Astrocyte (in vitro differentiated cells and primary cell): ENCODE results near the gene RTTN. TPM values are rescaled to one million over a fixed set of nuclear protein-coding genes. Genes with fewer than 3 reads are reported as not detected.
"Not testable (repeated sequence)": the region's sequence is repeated elsewhere in the genome, so short reads cannot be mapped to it uniquely, and the experiment has no call there.

Experiments used
- DNase-seq: peaks from one replicate; pipeline ENCODE4 v3.0.0-alpha.2; 2010; ENCODE audit warnings: low read depth
- FAIRE-seq: peaks from 2 replicates; lab custom pipeline; 2011; peaks lifted over from hg19 to GRCh38; lab: Jason Lieb, UNC
- H2AFZ ChIP-seq: 2 replicates; pipeline ENCODE4 v1.6.0; 2012; ENCODE audit warnings: low read depth, low read length, inconsistent platforms
- H3K27ac ChIP-seq: 2 replicates; pipeline ENCODE4 v1.5.1; 2011; ENCODE audit warnings: low read depth, low read length, inconsistent platforms
- H3K27me3 ChIP-seq: 2 replicates; pipeline ENCODE4 v1.6.0; 2011; ENCODE audit warnings: low read length, inconsistent platforms; ENCODE audit not compliant: insufficient read depth
- H3K36me3 ChIP-seq: 2 replicates; pipeline ENCODE4 v1.5.1; 2011; ENCODE audit warnings: low read length, inconsistent platforms; ENCODE audit not compliant: insufficient read depth
- H3K4me1 ChIP-seq: 2 replicates; pipeline ENCODE4 v1.5.1; 2011; ENCODE audit warnings: low read length, inconsistent platforms; ENCODE audit not compliant: insufficient read depth
- H3K4me2 ChIP-seq: 2 replicates; pipeline ENCODE4 v1.6.0; 2012; ENCODE audit warnings: low read length, inconsistent platforms
- H3K4me3 ChIP-seq: 2 replicates; pipeline ENCODE4 v1.5.1; 2011; ENCODE audit warnings: low read depth, mild to moderate bottlenecking, low read length, inconsistent platforms; ENCODE audit not compliant: insufficient read depth
- H3K79me2 ChIP-seq: 2 replicates; pipeline ENCODE4 v1.6.0; 2012; ENCODE audit warnings: mild to moderate bottlenecking, low read length, inconsistent platforms; ENCODE audit not compliant: insufficient read depth
- H3K9ac ChIP-seq: 2 replicates; pipeline ENCODE4 v1.6.0; 2012; ENCODE audit warnings: mild to moderate bottlenecking, low read length, inconsistent platforms
- H3K9me3 ChIP-seq: 2 replicates; pipeline ENCODE4 v1.5.1; 2012; ENCODE audit warnings: low read depth, mild to moderate bottlenecking, low read length, inconsistent platforms; ENCODE audit not compliant: insufficient read depth
- H4K20me1 ChIP-seq: 2 replicates; pipeline ENCODE4 v1.6.0; 2012; ENCODE audit warnings: low read length, inconsistent platforms; ENCODE audit not compliant: insufficient read depth
- H3K27ac Mint-ChIP-seq: one replicate; pipeline ENCODE4 v1.8.0; 2021; ENCODE audit warnings: mild to moderate bottlenecking, mixed read lengths; ENCODE audit not compliant: unreplicated experiment
- H3K27me3 Mint-ChIP-seq: one replicate; pipeline ENCODE4 v1.8.0; 2021; ENCODE audit warnings: low read depth, mixed read lengths; ENCODE audit not compliant: unreplicated experiment
- H3K36me3 Mint-ChIP-seq: one replicate; pipeline ENCODE4 v1.8.0; 2021; ENCODE audit warnings: low read depth, mixed read lengths; ENCODE audit not compliant: unreplicated experiment
- H3K4me1 Mint-ChIP-seq: one replicate; pipeline ENCODE4 v1.8.0; 2021; ENCODE audit warnings: low read depth, mixed read lengths; ENCODE audit not compliant: unreplicated experiment
- H3K4me3 Mint-ChIP-seq: one replicate; pipeline ENCODE4 v1.8.0; 2021; ENCODE audit warnings: mild to moderate bottlenecking, moderate library complexity, mixed read lengths; ENCODE audit not compliant: unreplicated experiment
- H3K9me3 Mint-ChIP-seq: one replicate; pipeline ENCODE4 v1.8.0; 2021; ENCODE audit warnings: mild to moderate bottlenecking, mixed read lengths; ENCODE audit not compliant: unreplicated experiment
- EZH2 ChIP-seq: IDR thresholded peaks from 2 replicates; pipeline ENCODE4 v1.6.1; 2012; ENCODE audit warnings: mild to moderate bottlenecking, low read length, inconsistent platforms; ENCODE audit not compliant: insufficient read depth
- total RNA-seq: library from RNA; stranded (reverse); gene quantifications from 2 replicates; pipeline ENCODE4 v1.2.1, GENCODE V29; 2021
- TF ChIP-seq, protein P1 (sequence below): IDR thresholded peaks from 2 replicates; pipeline ENCODE4 v1.5.1; 2011; ENCODE audit warnings: low read depth, mild to moderate bottlenecking, inconsistent platforms, low read length, moderate library complexity; ENCODE audit not compliant: insufficient read depth

The RTTN gene
- total RNA-seq, 1 donor from 2014 or later = 6.3 TPM

DNA sequence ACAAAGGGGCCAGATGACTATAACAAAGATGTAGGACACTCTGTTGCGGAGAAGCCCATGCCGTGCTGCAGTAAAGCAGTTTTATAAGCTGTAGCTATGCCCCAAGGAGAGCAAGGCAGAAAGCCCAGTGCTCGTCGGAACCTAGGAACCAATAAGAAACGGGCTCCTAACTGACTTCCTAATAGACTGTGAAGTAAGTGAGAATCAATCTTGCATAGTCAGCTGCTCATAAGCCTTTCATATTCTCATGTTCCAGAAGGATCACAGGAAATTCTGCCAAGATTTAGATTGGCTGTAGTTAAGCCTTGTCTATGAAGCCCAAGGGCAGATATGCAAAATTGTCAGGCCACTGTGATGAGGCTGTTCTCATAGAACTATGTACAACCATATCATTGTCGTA lies 98.4 kb downstream of the RTTN start:
- H3K36me3 ChIP-seq = no peaks in the 10 kb centered on the region
- no peak overlapping the region for H2AFZ ChIP-seq
- DNase-seq (no peak), FAIRE-seq (no peak)
- no peak overlapping the region for H3K9ac ChIP-seq
- Mint-ChIP-seq H3K36me3 (peaks cover 18% of the 10 kb centered on the region), H3K27ac (no peak overlapping the region), H3K4me3 (no peak overlapping the region), H3K27me3 (no peaks in the 10 kb centered on the region), H3K9me3 (peaks cover 10% of the 10 kb centered on the region), H3K4me1 (no peaks in the 10 kb centered on the region)
- H3K79me2 ChIP-seq = no peaks in the 10 kb centered on the region
- no peaks in the 10 kb centered on the region for H3K4me1 ChIP-seq
- no peaks in the 10 kb centered on the region for H4K20me1 ChIP-seq
- no peak overlapping the region for H3K27ac ChIP-seq
- no peaks in the 10 kb centered on the region for H3K9me3 ChIP-seq
- TF ChIP-seq, protein P1, sequence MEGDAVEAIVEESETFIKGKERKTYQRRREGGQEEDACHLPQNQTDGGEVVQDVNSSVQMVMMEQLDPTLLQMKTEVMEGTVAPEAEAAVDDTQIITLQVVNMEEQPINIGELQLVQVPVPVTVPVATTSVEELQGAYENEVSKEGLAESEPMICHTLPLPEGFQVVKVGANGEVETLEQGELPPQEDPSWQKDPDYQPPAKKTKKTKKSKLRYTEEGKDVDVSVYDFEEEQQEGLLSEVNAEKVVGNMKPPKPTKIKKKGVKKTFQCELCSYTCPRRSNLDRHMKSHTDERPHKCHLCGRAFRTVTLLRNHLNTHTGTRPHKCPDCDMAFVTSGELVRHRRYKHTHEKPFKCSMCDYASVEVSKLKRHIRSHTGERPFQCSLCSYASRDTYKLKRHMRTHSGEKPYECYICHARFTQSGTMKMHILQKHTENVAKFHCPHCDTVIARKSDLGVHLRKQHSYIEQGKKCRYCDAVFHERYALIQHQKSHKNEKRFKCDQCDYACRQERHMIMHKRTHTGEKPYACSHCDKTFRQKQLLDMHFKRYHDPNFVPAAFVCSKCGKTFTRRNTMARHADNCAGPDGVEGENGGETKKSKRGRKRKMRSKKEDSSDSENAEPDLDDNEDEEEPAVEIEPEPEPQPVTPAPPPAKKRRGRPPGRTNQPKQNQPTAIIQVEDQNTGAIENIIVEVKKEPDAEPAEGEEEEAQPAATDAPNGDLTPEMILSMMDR = no peak
- no peak for TF ChIP-seq EZH2
- no peak overlapping the region for H3K4me2 ChIP-seq
- no peaks in the 10 kb centered on the region for H3K27me3 ChIP-seq
- H3K4me3 ChIP-seq = no peak overlapping the region

DNA sequence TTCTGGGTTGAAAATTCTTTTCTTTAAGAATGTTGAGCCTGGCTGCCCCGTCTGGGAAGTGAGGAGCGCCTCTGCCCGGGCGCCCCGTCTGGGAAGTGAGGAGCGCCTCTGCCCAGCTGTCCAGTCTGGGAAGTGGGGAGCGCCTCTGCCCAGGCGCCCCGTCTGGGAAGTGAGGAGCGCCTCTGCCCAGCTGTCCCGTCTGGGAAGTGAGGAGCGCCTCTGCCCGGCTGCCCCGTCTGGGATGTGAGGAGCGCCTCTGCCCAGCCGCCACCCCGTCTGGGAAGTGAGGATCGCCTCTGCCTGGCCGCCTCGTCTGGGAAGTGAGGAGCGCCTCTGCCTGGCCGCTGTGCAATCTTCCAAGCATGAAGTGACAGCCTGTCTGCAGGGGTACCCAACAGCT lies 102.6 kb downstream of the RTTN start:
- not testable (repeated sequence) for H3K79me2 ChIP-seq, H3K27me3 ChIP-seq, H3K27ac Mint-ChIP-seq, H3K27me3 Mint-ChIP-seq, H3K27ac ChIP-seq, H2AFZ ChIP-seq, H3K4me3 ChIP-seq, H3K4me3 Mint-ChIP-seq, H3K4me2 ChIP-seq, H3K9ac ChIP-seq, H3K9me3 ChIP-seq, H3K36me3 ChIP-seq, DNase-seq, FAIRE-seq, H3K4me1 ChIP-seq, H4K20me1 ChIP-seq, H3K4me1 Mint-ChIP-seq
- Mint-ChIP-seq H3K9me3 (peaks cover 24% of the 10 kb centered on the region), H3K36me3 (peaks cover 26% of the 10 kb centered on the region)

DNA sequence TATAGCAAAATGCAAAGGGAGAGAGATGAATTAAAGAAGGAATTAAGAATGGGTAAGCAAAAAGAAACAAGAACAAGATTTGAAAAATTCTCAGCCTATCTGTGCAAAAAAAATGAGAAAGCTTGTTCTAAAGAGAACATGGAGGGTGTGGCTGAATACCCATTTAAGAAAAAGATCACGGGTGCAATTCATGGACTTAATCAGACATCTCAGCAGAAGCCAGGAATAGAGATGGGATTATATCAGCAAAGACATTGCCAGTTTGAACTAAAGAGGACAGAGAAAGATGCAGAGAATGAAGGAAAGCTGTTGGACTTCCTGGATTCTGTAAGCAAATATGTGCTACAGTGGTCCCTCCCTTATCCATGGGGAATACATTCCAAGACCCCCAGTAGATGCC lies 115.6 kb downstream of the RTTN start:
- FAIRE-seq = no peak
- H3K79me2 ChIP-seq = no peaks in the 10 kb centered on the region
- H3K4me3 ChIP-seq = no peak overlapping the region
- H3K4me1 Mint-ChIP-seq = no peaks in the 10 kb centered on the region
- H3K36me3 Mint-ChIP-seq = no peaks in the 10 kb centered on the region
- TF ChIP-seq, protein P1 = no peak
- TF ChIP-seq EZH2 = no peak
- no peak overlapping the region for H3K4me3 Mint-ChIP-seq
- no peaks in the 10 kb centered on the region for H3K27me3 ChIP-seq
- no peaks in the 10 kb centered on the region for H3K9me3 ChIP-seq
- peaks cover 4% of the 10 kb centered on the region for H3K36me3 ChIP-seq
- no peak overlapping the region for H3K9ac ChIP-seq
- H3K27me3 Mint-ChIP-seq = no peaks in the 10 kb centered on the region
- no peaks in the 10 kb centered on the region for H3K4me1 ChIP-seq
- no peak overlapping the region for H3K27ac ChIP-seq
- no peak for DNase-seq
- no peak overlapping the region for H2AFZ ChIP-seq
- peaks cover 2% of the 10 kb centered on the region for H3K9me3 Mint-ChIP-seq
- H3K27ac Mint-ChIP-seq = no peak overlapping the region
- no peak overlapping the region for H3K4me2 ChIP-seq
- no peaks in the 10 kb centered on the region for H4K20me1 ChIP-seq
